Astrocyte (in vitro differentiated cells and primary cell): ENCODE data around the gene CCSER2.

Experiments used
- CTCF ChIP-seq: IDR thresholded peaks from 2 replicates; pipeline ENCODE4 v1.5.1; 2011; ENCODE audit warnings: low read depth, mild to moderate bottlenecking, inconsistent platforms, low read length, moderate library complexity; ENCODE audit not compliant: insufficient read depth
- EZH2 ChIP-seq: IDR thresholded peaks from 2 replicates; pipeline ENCODE4 v1.6.1; 2012; ENCODE audit warnings: mild to moderate bottlenecking, low read length, inconsistent platforms; ENCODE audit not compliant: insufficient read depth

DNA sequence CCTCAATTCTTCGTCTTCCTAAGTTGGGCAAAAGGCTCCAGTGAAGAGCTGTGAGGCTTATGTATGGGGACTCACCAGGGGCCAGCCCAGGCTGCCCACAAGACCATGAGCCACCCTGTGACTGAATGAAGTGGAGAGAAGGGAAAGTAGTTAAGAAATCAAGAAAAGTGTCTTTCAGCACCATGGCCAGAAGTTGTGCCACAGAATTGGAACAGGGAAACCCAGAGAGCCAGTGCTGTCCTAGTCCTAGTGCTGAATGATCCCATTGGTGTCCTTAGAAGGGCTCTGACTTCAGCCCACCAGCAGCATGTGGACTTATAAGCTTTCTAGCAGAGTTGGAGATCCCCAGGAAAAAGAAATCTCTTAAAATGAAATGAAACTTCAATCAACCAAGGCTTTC, 37.0 kb upstream of the CCSER2 start:
- TF ChIP-seq EZH2 (no peak), CTCF (no peak)
